Immature natural killer cell (primary cell): ENCODE results near the gene LAMB4. TPM values are rescaled to one million over a fixed set of nuclear protein-coding genes. Genes with fewer than 3 reads are reported as not detected.

ENCODE experiments used
- DNase-seq, 3 donors: peaks; one replicate each; pipeline ENCODE4 v3.0.0; 2022; ENCODE audit warnings: mixed read lengths in 1 of 3
- H3K27ac Mint-ChIP-seq, 6 donors: one replicate each; pipeline ENCODE4 v1.8.0; 2020; ENCODE audit warnings: mixed read lengths in 6 of 6, mild to moderate bottlenecking in 5 of 6, inconsistent platforms in 4 of 6, moderate library complexity in 3 of 6
- H3K27me3 Mint-ChIP-seq, 3 donors: one replicate each; pipeline ENCODE4 v1.8.0; 2020 to 2021; ENCODE audit warnings: low read depth in 3 of 3, mild to moderate bottlenecking in 3 of 3, mixed read lengths in 3 of 3, moderate library complexity in 3 of 3, inconsistent platforms in 1 of 3
- H3K36me3 Mint-ChIP-seq, 3 donors: one replicate each; pipeline ENCODE4 v1.8.0; 2020; ENCODE audit warnings: mixed read lengths in 3 of 3, inconsistent platforms in 2 of 3, mild to moderate bottlenecking in 2 of 3
- H3K4me1 Mint-ChIP-seq, 2 donors: one replicate each; pipeline ENCODE4 v1.8.0; 2020; ENCODE audit warnings: inconsistent platforms in 2 of 2, mild to moderate bottlenecking in 2 of 2, mixed read lengths in 2 of 2, moderate library complexity in 1 of 2
- H3K4me3 Mint-ChIP-seq, 5 donors: one replicate each; pipeline ENCODE4 v1.8.0; 2020; ENCODE audit warnings: mild to moderate bottlenecking in 5 of 5, mixed read lengths in 5 of 5, inconsistent platforms in 3 of 5, moderate library complexity in 3 of 5
- H3K9me3 Mint-ChIP-seq, 6 donors: one replicate each; pipeline ENCODE4 v1.8.0; 2020; ENCODE audit warnings: mild to moderate bottlenecking in 6 of 6, mixed read lengths in 6 of 6, inconsistent platforms in 4 of 6, moderate library complexity in 3 of 6
- polyA plus RNA-seq, 3 donors: library from polyadenylated mRNA; unstranded; fragments of 300-500 nt; fragmentation: Illumina TruSeq; gene quantifications; one replicate each; pipeline ENCODE4 v1.2.3, GENCODE V29; 2021

The LAMB4 gene
- polyA plus RNA-seq, 3 donors from 2014 or later: not detected

DNA sequence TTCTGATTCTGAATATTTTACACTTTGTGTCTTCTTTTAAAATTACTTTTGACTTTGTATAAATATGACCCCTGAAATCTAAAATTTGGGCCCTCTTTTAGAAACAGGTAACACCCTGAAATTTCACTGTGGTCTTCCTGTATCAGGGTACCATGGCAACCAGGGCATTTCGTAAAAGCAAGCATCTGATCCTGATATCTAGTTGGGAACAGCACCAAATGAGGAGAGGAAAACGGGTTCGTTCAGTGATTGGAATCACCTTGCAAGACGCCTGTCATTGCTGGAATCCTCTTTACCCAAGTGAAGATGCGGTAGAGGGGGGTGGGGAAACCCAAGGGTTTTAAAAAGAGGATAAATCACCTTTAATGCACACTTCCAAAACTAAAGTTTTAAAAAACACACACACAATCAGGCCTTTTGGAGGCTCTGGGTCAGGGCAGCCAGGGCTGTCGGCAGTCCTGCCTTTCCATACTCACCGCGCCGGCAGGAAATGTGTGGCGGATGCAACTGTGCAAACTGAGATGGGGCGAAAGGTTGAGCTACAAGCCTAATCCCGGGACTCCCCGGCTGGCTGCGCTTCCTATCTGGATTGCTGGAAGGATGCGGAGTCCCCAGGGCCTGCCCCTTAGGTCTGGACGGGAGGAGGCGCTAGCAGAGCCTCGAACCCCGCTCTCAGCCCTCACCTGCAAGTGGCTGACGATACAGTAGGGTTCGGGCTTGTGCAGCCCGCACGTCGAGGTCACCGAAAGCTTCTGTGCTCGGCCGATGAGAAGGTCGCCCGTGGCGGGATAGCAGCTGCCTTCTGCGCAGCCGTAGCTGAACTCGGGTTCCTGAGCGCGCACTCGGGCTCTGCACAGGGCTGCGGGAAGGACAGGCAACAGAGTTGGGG, 129.0 kb downstream of the LAMB4 start:
- Mint-ChIP-seq H3K4me3 (peak overlapping the region in 2 of 5 donors; percentile 44 to 52), H3K27ac (no peak overlapping the region), H3K27me3 (peaks cover 7 to 18% (median 13%) of the 10 kb centered on the region in 3 donors), H3K4me1 (peaks cover 0 to 9% of the 10 kb centered on the region in 2 donors), H3K36me3 (no peaks in the 10 kb centered on the region), H3K9me3 (peaks cover 0 to 4% (median 1%) of the 10 kb centered on the region in 6 donors)
- no peak for DNase-seq

- DNase-seq: no peak
- Mint-ChIP-seq H3K9me3 (peaks cover 0 to 4% (median 1%) of the 10 kb centered on the region in 6 donors), H3K4me1 (peaks cover 0 to 9% of the 10 kb centered on the region in 2 donors), H3K27me3 (peaks cover 4 to 16% (median 9%) of the 10 kb centered on the region in 3 donors), H3K36me3 (no peaks in the 10 kb centered on the region), H3K27ac (no peak overlapping the region), H3K4me3 (no peak overlapping the region)
Observed at GRCh38 chr7:107999779-108000560, 130.2 kb downstream of the LAMB4 start.

DNA sequence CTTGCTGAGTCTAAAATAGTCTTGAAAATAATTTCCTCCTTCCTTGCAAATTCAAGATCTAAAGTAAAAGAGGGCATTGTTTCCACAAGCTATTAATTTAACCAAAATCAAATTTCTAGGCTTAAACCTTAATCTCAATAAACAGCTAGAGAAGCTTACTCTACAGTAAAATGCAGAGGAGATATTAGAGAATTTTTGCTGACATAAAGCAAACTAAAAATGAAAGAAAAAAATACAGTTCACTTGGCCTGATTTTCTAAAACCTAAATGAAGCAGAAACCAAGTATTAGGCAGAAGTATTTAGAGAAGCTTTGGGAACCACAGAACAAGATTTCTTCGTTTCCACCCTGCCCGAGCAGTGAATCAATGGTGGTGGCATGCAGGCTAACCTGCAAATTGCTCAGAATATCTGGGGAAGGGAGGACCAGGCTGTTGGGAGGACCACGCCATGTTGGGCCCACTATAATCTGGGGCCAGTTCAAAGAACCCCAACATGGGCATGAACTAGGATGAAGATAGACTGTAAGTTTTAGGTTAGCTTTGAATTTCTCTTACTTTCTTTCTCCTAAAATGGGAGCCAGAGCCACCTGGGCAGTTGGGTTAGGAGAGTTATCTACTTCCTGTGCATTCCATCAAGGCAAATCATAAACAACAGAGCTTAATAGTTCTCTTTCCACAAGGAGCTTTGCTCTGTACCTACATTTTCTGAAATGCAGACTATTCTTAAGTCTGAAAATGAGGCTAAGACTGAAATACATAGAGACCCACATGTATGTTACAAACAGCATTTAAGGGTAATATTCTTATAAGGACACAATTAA, 131.3 kb downstream of the LAMB4 start:
- Mint-ChIP-seq H3K36me3 (no peaks in the 10 kb centered on the region), H3K4me1 (peaks cover 0 to 5% of the 10 kb centered on the region in 2 donors), H3K4me3 (no peak overlapping the region), H3K27ac (no peak overlapping the region), H3K9me3 (peaks cover 0 to 3% (median under 1%) of the 10 kb centered on the region in 6 donors), H3K27me3 (peaks cover 2 to 15% (median 11%) of the 10 kb centered on the region in 3 donors)
- no peak for DNase-seq

DNA sequence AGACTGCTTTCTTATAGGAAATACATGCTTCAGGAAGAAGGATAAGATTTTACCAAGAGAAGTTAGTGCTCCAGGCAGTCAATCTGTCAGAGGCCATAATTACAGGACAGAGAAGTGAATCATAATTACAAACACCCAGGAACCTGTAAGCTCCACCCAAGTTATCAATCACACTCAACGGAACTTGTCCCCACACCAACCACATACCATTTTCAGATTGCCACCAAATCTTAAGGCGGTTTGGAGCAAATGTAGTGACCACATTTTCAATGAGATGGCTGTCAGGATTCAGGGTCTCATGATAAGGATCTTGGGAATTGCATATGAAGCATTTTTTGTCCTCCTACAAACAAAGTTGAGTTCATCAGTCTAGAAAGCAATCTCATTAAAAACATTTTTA, 132.0 kb downstream of the LAMB4 start:
- H3K4me1 Mint-ChIP-seq: peaks cover 0 to 5% of the 10 kb centered on the region in 2 donors
- no peak for DNase-seq
- no peaks in the 10 kb centered on the region for H3K36me3 Mint-ChIP-seq
- H3K27ac Mint-ChIP-seq: no peak overlapping the region
- peaks cover 0 to 3% (median 0%) of the 10 kb centered on the region in 6 donors for H3K9me3 Mint-ChIP-seq
- peaks cover 2 to 15% (median 11%) of the 10 kb centered on the region in 3 donors for H3K27me3 Mint-ChIP-seq
- no peak overlapping the region for H3K4me3 Mint-ChIP-seq

DNA sequence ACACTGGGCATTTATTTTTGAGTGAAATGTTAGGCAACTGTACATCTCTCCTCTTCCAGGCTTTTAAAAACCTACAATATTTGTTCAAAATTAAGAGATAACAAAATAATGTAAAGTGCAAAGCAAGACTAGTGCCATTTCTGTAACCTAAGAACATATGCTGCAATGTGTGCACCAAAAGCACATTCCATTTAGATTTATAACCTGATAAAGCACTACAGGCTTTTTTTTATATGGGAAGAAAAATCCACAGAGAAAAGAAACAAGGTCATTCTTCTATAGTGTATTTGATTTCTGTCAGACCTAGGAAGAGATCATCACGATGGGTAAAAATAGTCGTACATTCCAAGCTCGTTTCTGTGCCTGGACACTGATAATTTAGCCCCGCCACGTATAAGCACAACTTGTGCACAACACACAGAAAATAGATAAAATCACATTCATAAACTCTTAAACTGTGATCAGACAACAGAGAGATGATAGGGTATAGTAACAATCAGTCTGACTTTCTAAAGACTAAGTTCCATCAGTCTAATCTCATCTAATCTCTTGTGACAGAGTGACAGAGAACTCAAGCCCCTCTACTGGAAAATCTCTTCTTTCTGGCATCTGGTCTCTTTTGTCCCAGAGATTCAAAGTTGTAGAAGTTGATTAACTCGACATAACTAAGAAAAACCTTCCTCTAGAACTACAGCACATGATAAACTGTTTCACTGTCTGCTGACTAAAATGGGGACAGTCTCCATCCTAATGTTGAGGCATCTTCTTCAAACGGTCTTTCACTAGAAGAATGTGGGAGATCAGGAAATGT, 133.9 kb downstream of the LAMB4 start:
- no peaks in the 10 kb centered on the region for H3K36me3 Mint-ChIP-seq
- H3K4me3 Mint-ChIP-seq: no peak overlapping the region
- peaks cover 0 to 2% of the 10 kb centered on the region in 2 donors for H3K4me1 Mint-ChIP-seq

GRCh38 chr7:107995184-107996071, 134.7 kb downstream of the LAMB4 start:
- Mint-ChIP-seq H3K27ac (no peak overlapping the region), H3K9me3 (peaks cover 0 to 4% (median 0%) of the 10 kb centered on the region in 6 donors), H3K27me3 (peaks cover 0 to 19% (median 10%) of the 10 kb centered on the region in 3 donors), H3K4me3 (no peak overlapping the region), H3K36me3 (no peaks in the 10 kb centered on the region), H3K4me1 (no peaks in the 10 kb centered on the region)
- no peak for DNase-seq

More for the DNA sequence above, 133.9 kb downstream of the LAMB4 start:
- DNase-seq: no peak
- Mint-ChIP-seq H3K9me3 (peaks cover 0 to 4% (median 0%) of the 10 kb centered on the region in 6 donors), H3K27ac (no peak overlapping the region), H3K27me3 (peaks cover 0 to 19% (median 13%) of the 10 kb centered on the region in 3 donors)

GRCh38 chr7:107994421-107995030, 135.6 kb downstream of the LAMB4 start:
- H3K36me3 Mint-ChIP-seq: no peaks in the 10 kb centered on the region
- peaks cover 0 to 22% (median 7%) of the 10 kb centered on the region in 3 donors for H3K27me3 Mint-ChIP-seq
- no peak overlapping the region for H3K4me3 Mint-ChIP-seq
- no peaks in the 10 kb centered on the region for H3K4me1 Mint-ChIP-seq
- peaks cover 0 to 2% (median 0%) of the 10 kb centered on the region in 6 donors for H3K9me3 Mint-ChIP-seq
- H3K27ac Mint-ChIP-seq: no peak overlapping the region
- DNase-seq: no peak

GRCh38 chr7:107993891-107994291, 136.3 kb downstream of the LAMB4 start:
- H3K27me3 Mint-ChIP-seq: peaks cover under 1 to 18% (median 6%) of the 10 kb centered on the region in 3 donors
- no peak for DNase-seq
- H3K4me3 Mint-ChIP-seq: no peak overlapping the region
- no peaks in the 10 kb centered on the region for H3K36me3 Mint-ChIP-seq
- H3K4me1 Mint-ChIP-seq: no peaks in the 10 kb centered on the region
- peaks cover 0 to 2% (median 0%) of the 10 kb centered on the region in 6 donors for H3K9me3 Mint-ChIP-seq
- H3K27ac Mint-ChIP-seq: no peak overlapping the region

GRCh38 chr7:107989618-107990373, 140.4 kb downstream of the LAMB4 start:
- peaks cover 0 to 2% (median 0%) of the 10 kb centered on the region in 6 donors for H3K9me3 Mint-ChIP-seq
- peaks cover 3 to 16% (median 6%) of the 10 kb centered on the region in 3 donors for H3K27me3 Mint-ChIP-seq
- no peak overlapping the region for H3K27ac Mint-ChIP-seq
- no peaks in the 10 kb centered on the region for H3K4me1 Mint-ChIP-seq
- no peaks in the 10 kb centered on the region for H3K36me3 Mint-ChIP-seq
- no peak for DNase-seq
- H3K4me3 Mint-ChIP-seq: no peak overlapping the region

GRCh38 chr7:107982918-107983389, 147.2 kb downstream of the LAMB4 start:
- H3K27me3 Mint-ChIP-seq: peaks cover 0 to 6% (median under 1%) of the 10 kb centered on the region in 3 donors
- H3K36me3 Mint-ChIP-seq: no peaks in the 10 kb centered on the region
- no peaks in the 10 kb centered on the region for H3K9me3 Mint-ChIP-seq
- no peak overlapping the region for H3K27ac Mint-ChIP-seq
- H3K4me1 Mint-ChIP-seq: no peaks in the 10 kb centered on the region
- no peak for DNase-seq
- no peak overlapping the region for H3K4me3 Mint-ChIP-seq
